Measurements from ENCODE around the gene EXOC7.

The EXOC7 gene

GRCh38 chr17:76040376-76040775 lies 63.2 kb downstream of the EXOC7 start:
- Histone ChIP-seq H3K27ac (ENCODE audit: low read length) (no peak overlapping the region), H3K4me3 (ENCODE audit: low read depth in 1 of 2, low read length in 2 of 2) (no peak overlapping the region), H2AFZ (ENCODE audit: low read depth, low read length) (no peak overlapping the region), H4K20me1 (ENCODE audit: insufficient read depth, low read length) (no peaks in the 10 kb centered on the region), H3K36me3 (ENCODE audit: insufficient read depth, low read length) (peaks cover 73% of the 10 kb centered on the region), H3K4me1 (ENCODE audit: insufficient read depth, low read length) (peaks cover 4% of the 10 kb centered on the region; the same call in 1 of the 2 replicates), H3K27me3 (ENCODE audit: insufficient read depth, low read length, poor library complexity) (no peaks in the 10 kb centered on the region), H3K4me2 (ENCODE audit: insufficient read depth, low read length) (no peak overlapping the region), H3K9ac (ENCODE audit: low read depth, low read length) (no peak overlapping the region), H3K9me3 (ENCODE audit: insufficient read depth, low read length, severe bottlenecking) (no peaks in the 10 kb centered on the region), H3K79me2 (ENCODE audit: insufficient read depth, low read length) (no peaks in the 10 kb centered on the region)
- no peak for TF ChIP-seq CTCF (IDR thresholded peaks at IDR 0.05; ENCODE audit: borderline replicate concordance, extremely low read depth, low read length, poor library complexity, severe bottlenecking)
- TF ChIP-seq EZH2 (IDR thresholded peaks at IDR 0.05; ENCODE audit: borderline replicate concordance, low read depth, low read length, severe bottlenecking), result no peak
- ATAC-seq (ENCODE audit: insufficient read depth, low read depth) (no peak), DNase-seq (no peak)

- Histone ChIP-seq H3K27me3 (ENCODE audit: insufficient read depth, low read length, poor library complexity) (no peaks in the 10 kb centered on the region), H3K36me3 (ENCODE audit: insufficient read depth, low read length) (peaks cover 60% of the 10 kb centered on the region), H3K4me1 (ENCODE audit: insufficient read depth, low read length) (peaks cover 4% of the 10 kb centered on the region; the same call in 1 of the 2 replicates), H3K9me3 (ENCODE audit: insufficient read depth, low read length, severe bottlenecking) (no peaks in the 10 kb centered on the region), H4K20me1 (ENCODE audit: insufficient read depth, low read length) (no peaks in the 10 kb centered on the region), H3K4me2 (ENCODE audit: insufficient read depth, low read length) (no peak overlapping the region), H3K79me2 (ENCODE audit: insufficient read depth, low read length) (no peaks in the 10 kb centered on the region), H3K9ac (ENCODE audit: low read depth, low read length) (no peak overlapping the region), H2AFZ (ENCODE audit: low read depth, low read length) (no peak overlapping the region), H3K27ac (ENCODE audit: low read length) (no peak overlapping the region), H3K4me3 (ENCODE audit: low read depth in 1 of 2, low read length in 2 of 2) (no peak overlapping the region)
- TF ChIP-seq EZH2 (IDR thresholded peaks at IDR 0.05; ENCODE audit: borderline replicate concordance, low read depth, low read length, severe bottlenecking) (no peak), CTCF (IDR thresholded peaks at IDR 0.05; ENCODE audit: borderline replicate concordance, extremely low read depth, low read length, poor library complexity, severe bottlenecking) (no peak)
- no peak for DNase-seq
- no peak for ATAC-seq (ENCODE audit: insufficient read depth, low read depth)
Measured at GRCh38 chr17:76039121-76039520, 64.5 kb downstream of the EXOC7 start.

GRCh38 chr17:76038050-76038449 lies 65.5 kb downstream of the EXOC7 start:
- no peaks in the 10 kb centered on the region for H3K79me2 ChIP-seq (ENCODE audit: insufficient read depth, low read length)
- no peaks in the 10 kb centered on the region for H4K20me1 ChIP-seq (ENCODE audit: insufficient read depth, low read length)
- ATAC-seq (ENCODE audit: insufficient read depth, low read depth) (no peak), DNase-seq (no peak)
- no peaks in the 10 kb centered on the region for H3K27me3 ChIP-seq (ENCODE audit: insufficient read depth, low read length, poor library complexity)
- peaks cover 4% of the 10 kb centered on the region; the same call in 1 of the 2 replicates for H3K4me1 ChIP-seq (ENCODE audit: insufficient read depth, low read length)
- H3K36me3 ChIP-seq (ENCODE audit: insufficient read depth, low read length), result peaks cover 49% of the 10 kb centered on the region
- no peak overlapping the region for H3K9ac ChIP-seq (ENCODE audit: low read depth, low read length)
- no peak overlapping the region for H3K4me2 ChIP-seq (ENCODE audit: insufficient read depth, low read length)
- TF ChIP-seq EZH2 (IDR thresholded peaks at IDR 0.05; ENCODE audit: borderline replicate concordance, low read depth, low read length, severe bottlenecking) (no peak), CTCF (IDR thresholded peaks at IDR 0.05; ENCODE audit: borderline replicate concordance, extremely low read depth, low read length, poor library complexity, severe bottlenecking) (no peak)
- no peak overlapping the region for H3K4me3 ChIP-seq (ENCODE audit: low read depth in 1 of 2, low read length in 2 of 2)
- no peak overlapping the region for H2AFZ ChIP-seq (ENCODE audit: low read depth, low read length)
- H3K27ac ChIP-seq (ENCODE audit: low read length), result no peak overlapping the region
- no peaks in the 10 kb centered on the region for H3K9me3 ChIP-seq (ENCODE audit: insufficient read depth, low read length, severe bottlenecking)
